Activated CD4-positive, alpha-beta T cell treated with anti-CD3 and anti-CD28 coated beads for 4 hours (primary cell): ENCODE data around the gene LRRC26.

Experiments
- DNase-seq, 2 donors: peaks; one replicate each; pipeline ENCODE4 v3.0.0-alpha.2; 2020

Gene LRRC26

DNA sequence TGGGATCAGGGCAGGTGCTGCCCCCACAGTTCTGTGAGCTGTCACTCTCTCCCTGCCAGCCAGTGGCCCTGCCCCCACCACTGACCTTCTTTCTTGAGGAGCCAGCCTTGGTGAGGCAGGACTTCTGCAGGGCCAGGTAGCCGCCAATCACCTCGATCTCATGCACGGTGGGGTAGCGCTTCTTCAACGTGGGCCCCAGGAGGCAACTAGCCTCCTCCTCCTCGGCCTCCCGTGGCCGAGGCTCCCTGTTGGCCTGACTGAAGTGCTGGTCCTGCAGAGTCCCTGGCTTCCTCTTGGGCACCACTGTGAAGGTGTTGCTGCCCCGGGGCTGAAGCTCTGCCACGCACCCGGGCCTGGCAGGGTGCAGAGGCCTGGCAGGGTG lies 29.0 kb upstream of the LRRC26 start:
- no peak for DNase-seq

DNA sequence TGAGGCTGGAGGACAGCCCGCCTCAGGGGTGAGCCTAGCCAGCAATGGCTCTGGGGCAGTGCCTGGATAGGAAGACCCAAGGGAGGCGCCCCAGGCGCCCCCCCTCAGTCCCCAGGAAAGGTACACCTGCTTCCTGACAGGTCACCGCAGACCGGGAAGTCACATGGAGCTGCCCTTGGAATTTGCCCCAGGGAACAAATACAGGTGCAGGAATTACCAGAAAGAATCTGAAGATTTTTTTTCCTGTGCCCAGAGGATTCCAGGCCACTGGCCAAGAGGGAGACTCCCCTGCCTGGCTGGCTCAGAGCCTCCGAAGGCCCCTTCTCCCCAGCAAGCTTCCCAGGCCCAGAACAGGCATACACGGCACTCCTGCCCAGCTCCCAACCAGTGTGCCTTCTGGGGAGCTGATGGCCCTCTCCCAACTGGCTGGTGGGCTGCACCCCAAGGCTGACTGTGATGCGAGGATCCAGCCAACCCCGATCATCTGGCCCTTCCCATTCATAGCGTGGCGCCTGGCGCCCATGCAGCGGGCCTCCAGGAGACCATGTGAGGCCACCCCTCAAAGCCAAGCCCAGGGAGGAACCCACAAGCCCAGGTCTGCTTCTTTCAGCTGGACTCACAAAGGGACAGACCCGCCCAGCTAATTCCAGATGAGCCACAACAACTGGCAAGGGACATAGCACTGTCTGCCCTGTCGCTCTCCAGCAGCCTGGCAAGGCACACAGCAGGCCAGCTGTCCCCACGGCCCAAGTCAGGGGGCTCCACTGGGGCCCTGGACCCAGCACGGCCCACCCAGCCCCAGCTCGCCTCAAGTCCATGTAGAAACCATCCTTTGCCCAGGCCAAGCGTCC lies 28.4 kb upstream of the LRRC26 start:
- DNase-seq: no peak

DNA sequence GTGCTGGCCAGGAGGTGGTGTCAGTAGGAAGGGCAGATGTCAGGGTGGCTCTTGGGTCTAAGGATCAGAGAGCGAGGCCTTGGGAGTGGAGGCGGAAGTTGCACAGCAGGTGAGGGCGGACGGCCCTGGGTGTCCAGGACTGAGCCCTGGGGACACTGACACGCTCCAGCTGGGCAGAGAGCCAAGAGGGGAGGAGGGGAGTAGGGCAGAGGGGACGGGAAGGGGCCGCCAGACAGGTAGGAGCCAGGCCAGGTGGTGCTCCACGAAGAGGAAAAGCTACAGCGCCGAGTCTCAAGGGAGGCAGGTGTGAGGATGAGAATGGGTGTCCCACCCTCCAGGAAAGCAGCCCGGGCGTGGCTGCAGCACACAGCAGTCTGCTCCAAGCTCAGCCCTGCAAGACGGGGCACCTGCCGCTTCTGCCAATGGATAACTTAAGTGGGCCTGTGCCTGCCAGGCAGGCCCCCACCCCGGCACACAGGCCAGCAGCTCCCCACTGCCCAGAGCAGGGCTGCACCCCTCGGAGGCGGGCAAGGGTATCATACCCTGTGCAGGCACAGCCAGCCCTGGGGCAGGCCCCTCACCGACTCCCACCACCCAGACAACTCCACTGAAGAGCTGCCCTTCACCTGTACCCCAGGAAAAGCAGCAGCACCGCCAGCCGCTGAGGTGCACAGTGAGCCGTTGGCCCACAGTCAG lies 25.8 kb upstream of the LRRC26 start:
- DNase-seq: no peak

DNA sequence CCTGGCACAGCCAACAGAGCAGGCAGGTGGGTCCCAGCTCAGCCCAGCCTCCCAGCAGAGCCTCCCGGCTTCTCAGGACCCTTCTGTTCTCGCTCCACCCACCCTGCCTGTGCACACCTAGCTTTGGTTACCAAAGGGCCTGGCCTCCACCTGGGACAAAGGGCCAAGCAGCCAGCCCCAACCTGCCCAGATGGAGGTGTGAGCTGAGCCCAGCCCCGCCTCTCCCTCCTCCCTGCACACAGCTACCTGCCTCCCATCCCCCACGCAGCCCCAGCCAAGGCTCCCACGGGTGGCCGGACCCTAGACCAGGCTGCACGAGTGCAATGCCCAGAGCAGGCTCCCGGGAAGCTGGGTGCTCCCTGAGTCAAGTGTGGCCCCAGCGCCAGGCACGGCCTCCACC lies 25.1 kb upstream of the LRRC26 start:
- DNase-seq: no peak

DNA sequence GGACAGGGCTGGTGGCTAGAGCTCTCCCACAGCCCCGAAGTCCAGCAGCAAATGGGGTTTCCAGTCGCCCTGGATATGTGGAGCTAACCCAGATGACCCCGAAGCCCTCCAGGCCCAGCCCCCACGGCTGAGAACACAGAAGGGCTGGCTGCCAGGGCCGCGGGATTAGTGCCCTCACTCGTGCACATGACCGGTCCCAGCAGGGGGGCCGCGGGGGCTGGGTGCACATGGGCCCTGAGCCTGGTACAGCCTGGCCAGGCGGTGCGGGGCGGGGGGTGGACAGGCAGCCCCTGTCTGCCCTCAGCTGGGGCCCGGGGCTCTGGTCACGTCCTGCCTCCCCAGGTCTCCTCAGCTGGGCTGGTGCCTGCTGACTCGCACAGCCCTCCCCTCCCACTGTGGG lies 24.5 kb upstream of the LRRC26 start:
- no peak for DNase-seq

DNA sequence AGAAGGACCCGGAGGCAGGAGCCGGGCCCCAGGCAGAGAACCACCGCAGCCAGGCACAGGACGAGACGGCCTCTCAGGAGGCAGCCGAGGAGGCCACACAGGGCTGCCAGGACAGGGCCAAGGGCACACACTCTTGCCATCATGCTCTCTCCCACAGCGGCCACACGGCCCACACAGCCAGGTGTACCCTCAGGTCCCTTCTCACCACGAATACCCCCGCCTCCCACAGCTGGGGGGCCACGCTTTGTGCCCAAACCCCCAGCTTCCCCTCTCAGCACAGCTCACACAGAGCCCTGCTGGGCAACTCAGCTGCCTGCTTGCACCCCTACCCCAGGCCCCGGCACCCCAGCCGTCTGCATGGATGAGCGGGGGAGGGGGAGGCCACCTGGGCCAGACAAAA lies 23.9 kb upstream of the LRRC26 start:
- DNase-seq: no peak

DNA sequence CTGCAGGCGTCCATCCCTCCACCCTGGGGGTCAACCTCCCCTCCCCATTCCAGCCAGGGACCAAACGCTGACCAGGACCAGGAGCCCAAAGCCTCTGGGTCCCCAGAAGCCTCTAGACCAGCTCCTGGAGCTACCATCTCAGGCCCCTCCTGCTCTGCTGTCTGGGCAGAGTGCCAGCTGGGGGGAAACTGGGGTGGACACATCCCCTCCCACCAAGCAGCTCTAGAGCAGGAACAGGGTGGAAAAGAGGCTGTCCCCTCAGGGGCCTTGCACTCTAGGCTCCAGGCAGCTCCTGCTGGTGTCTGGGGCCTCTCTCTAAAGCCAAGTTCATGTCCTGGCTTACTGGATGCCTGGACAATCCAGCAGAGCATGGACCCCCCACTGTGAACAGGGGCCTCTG lies 23.0 kb upstream of the LRRC26 start:
- DNase-seq: no peak

DNA sequence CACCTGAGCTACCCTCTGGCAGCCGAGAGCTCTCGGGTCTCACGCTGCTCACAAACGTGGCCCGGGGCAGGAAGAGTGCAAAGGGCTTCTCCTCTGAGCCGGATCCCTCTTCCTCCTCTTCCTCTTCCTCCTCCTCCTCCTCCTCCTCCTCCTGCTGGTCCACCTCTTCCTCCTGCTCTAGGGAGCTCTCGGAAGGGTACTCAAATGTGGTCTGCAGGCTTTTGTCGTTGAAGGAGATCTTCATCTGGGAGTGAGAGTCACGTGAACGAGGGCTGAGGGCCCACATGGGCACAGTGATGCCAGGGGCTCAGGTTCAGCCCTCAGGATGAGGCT lies 22.6 kb upstream of the LRRC26 start:
- no peak for DNase-seq

DNA sequence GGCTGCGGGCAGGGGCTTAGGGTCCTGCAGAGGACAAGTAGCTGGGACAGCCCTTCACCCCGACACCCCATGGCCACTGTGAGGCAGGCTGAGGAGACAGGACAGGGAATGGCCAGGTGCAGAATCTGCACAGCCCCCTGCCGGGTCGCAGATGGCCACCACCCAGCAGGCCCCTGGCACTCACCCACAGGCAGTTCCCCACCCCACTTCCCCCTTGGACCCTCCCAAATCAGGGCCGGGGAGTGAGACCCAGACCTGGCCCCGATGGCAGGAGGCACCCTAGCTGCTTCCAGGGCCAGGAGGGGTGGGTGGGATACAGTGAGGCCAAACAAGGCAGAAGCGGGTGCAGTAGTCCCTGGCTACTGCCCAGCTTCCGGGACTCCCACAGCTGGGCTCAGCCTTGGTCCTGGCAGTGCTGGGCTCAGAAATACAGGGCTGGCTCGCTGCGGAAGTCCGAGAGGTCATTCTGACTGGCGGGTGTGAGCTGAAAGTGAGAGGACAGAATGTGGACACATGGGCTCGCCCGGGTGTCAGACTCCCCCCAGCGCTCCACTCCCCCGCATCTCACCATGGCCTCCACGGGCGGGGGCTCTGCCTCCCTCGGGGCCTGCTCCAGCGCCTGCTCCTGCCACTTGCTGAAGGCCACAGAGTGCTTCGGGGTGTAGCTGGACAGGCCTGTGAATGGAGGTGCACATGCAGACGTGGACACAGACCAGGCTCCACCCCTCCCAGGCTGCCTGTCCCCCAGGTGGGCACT lies 22.0 kb upstream of the LRRC26 start:
- DNase-seq: no peak

DNA sequence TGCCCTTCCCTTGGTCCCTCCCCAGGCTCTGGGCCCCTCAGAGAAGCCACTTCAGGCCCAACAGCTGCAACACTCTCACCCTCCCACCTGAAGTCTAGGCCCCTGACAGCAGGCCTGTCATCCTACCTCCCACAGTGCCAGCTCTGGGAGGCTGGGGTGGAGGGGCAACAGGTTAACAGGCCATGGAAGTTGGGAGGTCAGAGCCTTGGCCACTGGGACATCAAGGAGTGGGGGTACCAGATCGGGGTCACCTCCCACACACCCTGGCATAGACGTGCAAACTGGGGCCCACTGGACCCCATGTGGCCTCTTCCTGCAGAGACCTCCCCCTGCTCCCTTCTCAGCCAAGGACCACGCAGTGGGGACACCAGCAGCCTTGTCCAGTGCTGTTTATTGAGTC lies 21.4 kb upstream of the LRRC26 start:
- DNase-seq: no peak

DNA sequence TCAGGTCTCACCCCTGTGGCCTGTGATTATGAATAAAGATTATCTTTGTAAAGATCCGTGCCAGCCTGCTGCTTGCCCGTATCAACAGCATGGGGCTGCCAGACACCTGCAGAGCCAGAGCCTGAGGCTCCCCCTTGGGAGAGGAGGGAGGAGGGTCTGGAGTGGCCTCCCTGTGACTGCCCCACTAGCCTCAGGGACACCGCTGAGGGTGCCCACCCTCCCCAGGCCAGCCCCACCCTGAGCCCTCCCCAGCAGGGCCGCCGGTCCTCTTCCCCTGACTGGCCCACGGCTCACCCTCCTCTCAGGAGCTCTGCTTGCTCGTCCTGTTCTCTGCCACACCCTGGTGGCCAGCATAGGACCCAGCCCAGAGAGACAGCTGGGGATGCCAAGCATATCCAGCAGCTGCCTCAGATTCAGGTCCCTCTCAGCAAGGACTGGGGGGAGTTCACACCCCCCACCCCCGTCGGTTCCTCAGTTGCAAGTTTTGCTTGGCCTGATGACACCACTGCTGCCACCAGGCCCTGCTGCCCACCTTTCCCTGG lies 20.5 kb upstream of the LRRC26 start:
- no peak for DNase-seq

DNA sequence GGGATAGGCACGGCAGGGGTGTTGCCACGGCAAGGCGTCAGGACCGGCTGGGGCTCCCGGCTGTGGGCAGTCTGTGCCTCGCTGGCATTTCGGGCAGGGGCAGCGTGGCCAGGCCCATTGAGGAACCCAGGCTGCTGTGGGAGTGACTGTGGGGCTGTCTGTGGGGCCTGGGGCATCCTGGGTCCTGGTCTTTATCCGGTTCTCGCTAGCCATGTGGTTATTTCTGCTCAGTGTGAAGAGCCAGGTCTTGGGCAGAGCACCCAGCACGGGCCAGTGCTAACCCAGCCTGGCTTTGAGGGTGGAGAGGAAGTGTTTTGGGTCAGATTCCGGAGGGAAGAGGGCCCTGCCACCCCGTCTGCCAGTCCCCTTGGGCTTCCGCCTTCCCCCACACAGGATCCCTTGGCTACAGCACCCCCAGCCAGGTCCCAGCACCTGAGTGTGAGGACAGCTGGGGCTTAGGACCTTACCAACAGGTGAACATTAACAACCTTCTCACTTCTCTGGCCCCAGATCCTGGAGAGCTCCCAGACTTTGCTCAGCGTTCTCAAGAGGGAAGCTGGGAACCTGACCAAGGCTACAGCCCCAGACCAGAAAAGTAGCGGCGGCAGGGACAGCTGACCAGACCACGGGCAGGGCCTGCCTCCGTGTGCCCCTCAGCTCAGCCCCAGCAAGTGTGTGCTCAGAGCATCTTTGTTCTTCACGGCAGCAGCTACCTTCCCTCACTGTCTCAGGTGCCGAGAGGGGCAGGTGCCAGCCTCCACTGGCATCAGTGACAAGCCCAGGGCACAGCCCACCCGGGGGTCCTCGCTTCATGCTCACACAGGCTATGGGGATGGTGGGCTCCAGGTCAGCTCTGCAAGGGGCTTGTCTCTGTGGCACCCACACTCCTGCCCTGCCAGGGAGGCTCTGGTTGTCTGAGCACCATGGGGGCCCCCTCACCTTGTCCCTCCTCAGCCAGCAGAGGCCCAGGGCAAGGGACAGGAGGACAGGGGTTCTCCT lies 19.7 kb upstream of the LRRC26 start:
- no peak for DNase-seq

DNA sequence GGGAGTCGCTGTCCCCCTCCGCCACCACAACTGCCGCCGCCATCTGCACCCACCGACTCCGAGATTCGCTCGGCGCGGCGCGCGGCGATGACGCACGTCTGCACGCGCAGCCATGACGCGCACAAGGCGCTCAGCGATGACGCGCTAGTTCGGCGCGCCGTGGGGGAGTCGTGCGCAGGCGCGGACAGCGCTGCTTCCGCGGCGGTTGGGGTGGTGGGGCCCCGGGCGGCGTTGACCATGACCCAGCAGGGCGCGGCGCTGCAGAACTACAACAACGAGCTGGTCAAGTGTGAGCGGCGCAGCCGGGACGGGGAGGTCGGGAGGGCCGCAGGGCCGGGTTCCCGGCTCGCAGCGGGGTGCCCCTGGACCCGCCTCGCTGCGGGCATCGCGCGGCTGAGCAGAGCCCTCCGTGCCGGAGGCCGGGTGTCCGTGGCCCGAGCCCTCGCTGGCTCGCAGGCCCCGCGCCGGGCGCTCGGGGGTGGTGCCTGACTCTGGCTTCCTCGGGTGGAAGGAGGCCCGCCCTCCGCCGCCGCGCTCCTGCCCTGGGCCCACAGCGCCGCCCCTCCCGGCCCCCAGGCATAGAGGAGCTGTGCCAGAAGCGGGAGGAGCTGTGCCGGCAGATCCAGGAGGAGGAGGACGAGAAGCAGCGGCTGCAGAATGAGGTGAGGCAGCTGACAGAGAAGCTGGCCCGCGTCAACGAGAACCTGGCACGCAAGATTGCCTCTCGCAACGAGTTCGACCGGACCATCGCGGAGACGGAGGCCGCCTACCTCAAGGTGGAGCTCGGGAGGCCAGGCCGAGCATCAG lies 18.8 kb upstream of the LRRC26 start, which contains the start of the genes ANAPC2 and SSNA1:
Gene ANAPC2, minus strand, starts transcription at position 71 of the 807 bp plus-strand sequence. Its CDS starts 28 bp downstream, at position 43.
Gene SSNA1, plus strand, starts transcription at position 187 of the 807 bp plus-strand sequence. Its CDS starts 51 bp downstream, at position 238.
- DNase-seq: peak; percentile 90 to 92

DNA sequence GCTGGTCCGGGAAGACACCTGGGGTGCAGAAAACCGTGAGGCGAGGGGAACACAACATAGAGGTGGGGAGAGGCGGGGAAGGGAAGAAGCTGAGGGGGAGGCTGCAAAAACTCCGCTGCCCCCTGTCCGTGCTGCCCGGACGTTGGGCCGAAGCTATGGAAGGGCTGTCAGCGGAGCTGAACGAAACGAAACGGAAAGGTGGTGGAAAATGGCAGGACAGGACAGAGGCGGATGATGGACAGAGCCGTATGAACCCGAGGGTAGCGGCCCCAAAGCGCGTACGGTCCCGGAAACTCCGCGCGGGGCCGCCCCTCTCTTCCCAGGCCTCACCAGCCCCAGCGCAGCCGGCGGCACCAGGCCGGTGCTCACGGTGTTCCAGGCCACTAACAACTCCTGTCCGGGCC lies 18.2 kb upstream of the LRRC26 start:
- DNase-seq: no peak

DNA sequence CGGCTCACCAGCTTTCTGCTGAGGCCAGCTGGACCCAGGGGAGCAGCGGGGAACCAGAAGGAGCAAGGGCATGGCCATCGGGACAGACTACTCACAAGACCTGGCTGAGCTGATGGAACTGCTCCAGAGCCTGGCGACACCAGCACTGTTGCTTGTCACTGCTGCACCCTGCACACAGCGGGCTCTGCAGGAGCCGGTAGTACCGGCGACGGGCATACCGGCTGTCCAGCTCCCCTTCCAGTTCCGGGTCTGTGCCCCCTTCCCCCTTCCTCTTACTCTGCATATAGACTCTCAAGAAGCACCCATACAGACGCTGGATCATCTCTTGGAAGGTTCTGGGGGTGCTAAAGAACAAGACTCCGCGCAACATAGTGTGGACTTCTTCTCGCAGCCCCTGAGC lies 17.5 kb upstream of the LRRC26 start:
- DNase-seq: no peak

DNA sequence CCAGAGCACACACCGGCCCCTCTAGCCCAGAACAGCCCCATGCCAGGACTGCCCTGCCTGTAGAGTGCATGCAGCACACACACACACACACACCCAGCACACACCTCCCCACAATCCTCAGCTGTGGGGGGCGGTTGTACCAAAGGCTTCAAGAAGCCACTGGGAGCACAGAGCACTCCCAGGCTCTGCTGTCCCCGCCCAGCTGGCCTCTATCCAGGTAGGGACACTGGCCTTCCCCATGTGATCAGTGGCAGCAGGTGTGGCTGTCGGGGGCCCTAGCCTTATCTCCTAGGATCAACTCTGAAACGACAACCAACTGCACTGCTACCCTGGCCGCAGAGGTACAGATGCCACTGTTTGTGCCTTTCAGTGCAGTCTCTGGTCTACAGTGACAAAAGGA lies 16.5 kb upstream of the LRRC26 start:
- DNase-seq: no peak

DNA sequence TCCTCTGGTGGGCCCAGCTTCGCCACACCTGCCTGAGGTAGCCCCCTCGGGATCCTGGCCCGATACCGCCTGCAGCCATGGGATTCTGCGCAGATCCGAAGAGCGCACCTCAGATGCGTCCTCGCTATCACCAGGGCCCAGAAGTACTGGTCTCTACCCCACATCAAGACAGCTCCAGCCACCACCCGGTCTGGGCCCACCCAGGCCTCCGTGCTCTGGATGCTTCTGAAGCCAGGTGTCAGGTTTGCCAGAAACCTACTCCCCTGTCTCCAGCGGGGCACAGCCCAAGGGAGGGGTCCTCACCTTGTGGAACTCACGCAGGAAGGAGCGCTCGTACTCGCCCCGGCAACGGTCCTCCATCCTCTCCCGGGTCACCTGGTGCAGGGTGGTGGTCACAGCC lies 16.1 kb upstream of the LRRC26 start:
- DNase-seq: no peak

DNA sequence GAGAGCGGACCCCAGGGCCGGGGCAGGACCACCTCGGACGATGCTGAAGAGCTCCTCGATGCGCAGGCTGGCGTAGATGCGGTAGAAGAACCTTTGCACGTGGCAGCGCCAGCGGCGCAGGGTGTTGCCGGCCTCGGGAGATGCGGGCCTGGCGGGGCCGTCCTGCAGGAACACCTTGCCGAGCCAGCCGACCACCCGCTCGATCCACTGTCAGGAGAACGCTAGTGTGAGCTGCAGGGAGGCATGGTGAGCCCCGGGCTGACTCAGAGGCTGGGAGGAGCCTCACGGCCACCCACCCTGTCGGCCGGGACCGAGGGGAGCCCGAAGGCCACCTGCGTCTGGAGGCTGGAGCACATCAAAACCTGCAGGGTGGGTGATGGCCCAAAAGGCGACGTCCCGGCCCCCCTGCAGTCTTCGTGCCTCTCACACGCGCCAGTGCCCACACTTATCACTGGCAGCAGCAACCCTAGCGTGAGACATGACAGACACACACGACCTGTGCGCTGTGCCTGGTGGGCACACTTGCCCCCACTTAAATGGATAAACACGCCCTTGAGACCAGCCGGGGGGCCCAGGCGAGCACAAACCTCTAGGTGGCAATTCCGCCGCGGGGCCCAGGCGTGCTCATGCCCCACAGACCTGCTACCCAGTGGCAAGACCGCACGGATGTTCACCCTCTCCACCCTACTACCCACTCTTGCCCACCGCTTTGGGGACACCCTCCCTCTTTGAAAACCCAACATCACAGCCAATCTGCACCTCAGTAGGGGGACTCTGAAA lies 15.2 kb upstream of the LRRC26 start:
- DNase-seq: no peak

DNA sequence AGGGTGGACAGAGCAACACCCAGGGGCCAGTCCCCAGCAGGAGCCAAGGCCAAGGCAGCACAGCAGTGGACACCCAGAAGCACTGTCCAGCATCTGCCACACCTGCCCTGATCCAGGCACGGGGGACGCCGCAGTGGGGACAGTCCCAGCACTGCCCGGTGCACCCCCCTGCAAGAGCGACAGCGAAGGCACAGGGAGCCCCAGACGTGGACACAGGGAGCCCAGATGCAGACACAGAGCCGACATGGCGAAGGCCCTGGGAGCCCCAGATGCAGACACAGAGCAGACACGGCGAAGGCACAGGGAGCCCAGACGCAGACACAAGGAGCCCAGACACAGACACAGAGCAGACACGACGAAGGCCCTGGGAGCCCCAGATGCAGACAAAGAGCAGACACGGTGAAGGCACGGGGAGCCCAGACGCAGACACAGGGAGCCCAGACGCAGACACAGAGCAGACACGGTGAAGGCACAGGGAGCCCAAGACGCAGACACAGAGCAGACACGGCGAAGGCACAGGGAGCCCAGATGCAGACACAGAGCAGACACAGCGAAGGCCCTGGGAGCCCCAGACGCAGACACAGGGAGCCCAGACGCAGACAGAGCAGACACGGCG lies 14.2 kb upstream of the LRRC26 start:
- DNase-seq: no peak

DNA sequence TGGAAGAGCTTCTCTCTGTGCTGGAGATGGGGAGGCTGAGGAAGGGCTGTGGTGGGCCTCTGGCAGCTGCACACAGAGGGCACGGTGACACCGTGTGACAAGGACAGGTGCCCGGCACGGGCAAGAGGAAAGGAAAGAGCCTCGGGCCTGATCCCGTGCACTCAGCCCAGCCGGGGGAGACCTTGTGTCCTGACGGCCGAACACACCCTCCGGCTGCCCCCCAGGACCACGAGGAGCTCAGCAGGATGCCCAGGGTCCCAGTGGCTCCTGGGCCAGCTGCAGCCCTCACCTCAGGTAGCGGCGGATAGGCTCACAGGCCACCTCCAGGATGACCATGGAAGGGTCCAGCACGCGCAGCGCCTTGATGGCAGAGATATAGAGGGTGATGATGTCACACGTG lies 13.0 kb upstream of the LRRC26 start:
- no peak for DNase-seq
